Measurements from ENCODE around the gene BRSK2. TPM values are rescaled to one million over a fixed set of nuclear protein-coding genes. Genes with fewer than 3 reads are reported as not detected.

The BRSK2 gene
- polyA plus RNA-seq, 1 of the 3 experiments (the other 2 are of a cell fraction) = 0.64 TPM

DNA sequence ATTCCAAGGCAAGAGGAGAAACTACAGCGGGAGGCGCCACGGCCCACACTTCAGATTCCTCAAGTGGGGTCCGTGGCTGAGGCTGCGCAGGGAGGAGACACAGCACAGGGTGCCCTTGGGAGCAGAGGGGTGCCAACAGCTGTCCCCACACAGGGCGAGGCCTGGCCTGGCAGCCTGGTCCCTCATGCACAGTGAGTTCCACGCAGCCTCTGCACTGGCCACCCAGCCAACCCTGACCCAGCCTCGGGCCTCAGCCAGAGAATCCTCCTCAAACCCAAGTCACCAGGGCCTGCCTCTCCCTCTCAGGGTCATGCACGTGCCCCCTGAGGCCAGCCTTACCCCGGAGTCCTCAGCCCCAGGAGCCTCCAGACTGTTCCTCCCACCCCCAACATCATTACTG lies 119.3 kb downstream of the BRSK2 start:
- Histone ChIP-seq H4K20me1 (ENCODE audit: insufficient read depth) (peaks cover 85% of the 10 kb centered on the region), H3K4me1 (ENCODE audit: control insufficient read depth in 1 of 2, insufficient read depth in 2 of 2, low read depth in 1 of 2, low read length in 1 of 2) (peaks cover 0 to 36% of the 10 kb centered on the region in 2 experiments; a peak in 1 of 4 replicates), H3K27ac (ENCODE audit: low read depth in 2 of 2, low read length in 1 of 2) (no peak overlapping the region), H3K4me2 (no peak overlapping the region), H3K27me3 (ENCODE audit: insufficient read depth) (no peaks in the 10 kb centered on the region), H3K4me3 (ENCODE audit: low read depth in 2 of 2, low read length in 1 of 2) (no peak overlapping the region), H3K9me2 (no peaks in the 10 kb centered on the region), H3K9me3 (no peaks in the 10 kb centered on the region), H2AFZ (ENCODE audit: low read depth) (no peak overlapping the region), H3K36me3 (replicated peaks in 1 of 2; ENCODE audit: control insufficient read depth in 1 of 2, insufficient read depth in 2 of 2, low read length in 1 of 2) (no peaks in the 10 kb centered on the region), H3K79me2 (ENCODE audit: insufficient read depth) (peaks cover 58% of the 10 kb centered on the region; the same call in 1 of the 2 replicates), H3K9ac (no peak overlapping the region), H3F3A (replicated peaks; ENCODE audit: insufficient read depth) (peaks cover 4% of the 10 kb centered on the region)
- WGBS (ENCODE audit: low lambda C conversion rate) = 96% methylated on average over 5 of the region's 10 CpGs
- DNase-seq = no peak
- ChIA-PET CTCF (interaction anchor here (1.1 to 1.3 kb wide), 2 partner anchors 60 to 199 kb away, joined by 3 read pairs; no protein-coding TSS in a partner anchor), POLR2A (no interaction called here)
- TF ChIP-seq JUND (IDR thresholded peaks at IDR 0.05) (no peak), TEAD4 (IDR thresholded peaks at IDR 0.05; ENCODE audit: borderline replicate concordance, insufficient read depth) (no peak), RFX5 (IDR thresholded peaks at IDR 0.05; ENCODE audit: low read length) (no peak), RCOR1 (IDR thresholded peaks at IDR 0.05; ENCODE audit: low read length) (no peak), TAF1 (IDR thresholded peaks at IDR 0.05; ENCODE audit: borderline replicate concordance, low read depth, low read length) (no peak), SIN3A (IDR thresholded peaks at IDR 0.05; ENCODE audit: borderline replicate concordance, low read depth, low read length) (no peak), GATA2 (CRISPR knock-in tag; IDR thresholded peaks at IDR 0.05) (no peak), GABPA (IDR thresholded peaks at IDR 0.05; ENCODE audit: low read depth) (no peak), CHD2 (IDR thresholded peaks at IDR 0.05; ENCODE audit: low read length, partially characterized antibody) (no peak), EZH2phosphoT487 (IDR thresholded peaks at IDR 0.05; ENCODE audit: borderline replicate concordance, low read depth) (no peak)
- TF ChIP-seq, protein P1, sequence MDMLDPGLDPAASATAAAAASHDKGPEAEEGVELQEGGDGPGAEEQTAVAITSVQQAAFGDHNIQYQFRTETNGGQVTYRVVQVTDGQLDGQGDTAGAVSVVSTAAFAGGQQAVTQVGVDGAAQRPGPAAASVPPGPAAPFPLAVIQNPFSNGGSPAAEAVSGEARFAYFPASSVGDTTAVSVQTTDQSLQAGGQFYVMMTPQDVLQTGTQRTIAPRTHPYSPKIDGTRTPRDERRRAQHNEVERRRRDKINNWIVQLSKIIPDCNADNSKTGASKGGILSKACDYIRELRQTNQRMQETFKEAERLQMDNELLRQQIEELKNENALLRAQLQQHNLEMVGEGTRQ (IDR thresholded peaks at IDR 0.05; ENCODE audit: borderline replicate concordance, low read depth, low read length) = no peak
- TF ChIP-seq, protein P2, sequence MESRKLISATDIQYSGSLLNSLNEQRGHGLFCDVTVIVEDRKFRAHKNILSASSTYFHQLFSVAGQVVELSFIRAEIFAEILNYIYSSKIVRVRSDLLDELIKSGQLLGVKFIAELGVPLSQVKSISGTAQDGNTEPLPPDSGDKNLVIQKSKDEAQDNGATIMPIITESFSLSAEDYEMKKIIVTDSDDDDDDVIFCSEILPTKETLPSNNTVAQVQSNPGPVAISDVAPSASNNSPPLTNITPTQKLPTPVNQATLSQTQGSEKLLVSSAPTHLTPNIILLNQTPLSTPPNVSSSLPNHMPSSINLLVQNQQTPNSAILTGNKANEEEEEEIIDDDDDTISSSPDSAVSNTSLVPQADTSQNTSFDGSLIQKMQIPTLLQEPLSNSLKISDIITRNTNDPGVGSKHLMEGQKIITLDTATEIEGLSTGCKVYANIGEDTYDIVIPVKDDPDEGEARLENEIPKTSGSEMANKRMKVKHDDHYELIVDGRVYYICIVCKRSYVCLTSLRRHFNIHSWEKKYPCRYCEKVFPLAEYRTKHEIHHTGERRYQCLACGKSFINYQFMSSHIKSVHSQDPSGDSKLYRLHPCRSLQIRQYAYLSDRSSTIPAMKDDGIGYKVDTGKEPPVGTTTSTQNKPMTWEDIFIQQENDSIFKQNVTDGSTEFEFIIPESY (IDR thresholded peaks at IDR 0.05; ENCODE audit: borderline replicate concordance, low read depth) = no peak
- TF ChIP-seq, protein P3, sequence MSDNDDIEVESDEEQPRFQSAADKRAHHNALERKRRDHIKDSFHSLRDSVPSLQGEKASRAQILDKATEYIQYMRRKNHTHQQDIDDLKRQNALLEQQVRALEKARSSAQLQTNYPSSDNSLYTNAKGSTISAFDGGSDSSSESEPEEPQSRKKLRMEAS (IDR thresholded peaks at IDR 0.05; ENCODE audit: low read depth) = no peak

GRCh38 chr11:1509626-1510255 lies 120.0 kb downstream of the BRSK2 start:
- peaks cover 85% of the 10 kb centered on the region for H4K20me1 ChIP-seq (ENCODE audit: insufficient read depth)
- H3K4me3 ChIP-seq (ENCODE audit: low read depth in 2 of 2, low read length in 1 of 2) = no peak overlapping the region
- no peak overlapping the region for H3K27ac ChIP-seq (ENCODE audit: low read depth in 2 of 2, low read length in 1 of 2)
- peaks cover 0 to 34% of the 10 kb centered on the region in 2 experiments; a peak in 1 of 4 replicates for H3K4me1 ChIP-seq (ENCODE audit: control insufficient read depth in 1 of 2, insufficient read depth in 2 of 2, low read depth in 1 of 2, low read length in 1 of 2)
- no peaks in the 10 kb centered on the region for H3K36me3 ChIP-seq (replicated peaks in 1 of 2; ENCODE audit: control insufficient read depth in 1 of 2, insufficient read depth in 2 of 2, low read length in 1 of 2)
- no peak for DNase-seq
- H2AFZ ChIP-seq (ENCODE audit: low read depth) = no peak overlapping the region
- CTCF ChIA-PET = interaction anchor here (1.1 to 1.5 kb wide), 2 partner anchors 61 to 216 kb away, joined by 3 to 5 read pairs; no protein-coding TSS in a partner anchor
- H3F3A ChIP-seq (replicated peaks; ENCODE audit: insufficient read depth) = peaks cover 4% of the 10 kb centered on the region
- H3K9ac ChIP-seq = no peak overlapping the region
- H3K27me3 ChIP-seq (ENCODE audit: insufficient read depth) = no peaks in the 10 kb centered on the region
- H3K79me2 ChIP-seq (ENCODE audit: insufficient read depth) = peaks cover 59% of the 10 kb centered on the region; the same call in 1 of the 2 replicates
- POLR2A ChIA-PET = no interaction called here
- no peaks in the 10 kb centered on the region for H3K9me2 ChIP-seq
- no peaks in the 10 kb centered on the region for H3K9me3 ChIP-seq
- 84% methylated on average over 3 of the region's 20 CpGs for WGBS (ENCODE audit: low lambda C conversion rate)
- no peak overlapping the region for H3K4me2 ChIP-seq
- TF ChIP-seq EZH2phosphoT487 (IDR thresholded peaks at IDR 0.05; ENCODE audit: borderline replicate concordance, low read depth) (no peak), TEAD4 (IDR thresholded peaks at IDR 0.05; ENCODE audit: borderline replicate concordance, insufficient read depth) (no peak), FOXM1 (IDR thresholded peaks at IDR 0.05; ENCODE audit: low read depth) (no peak), CHD2 (IDR thresholded peaks at IDR 0.05; ENCODE audit: low read length, partially characterized antibody) (no peak), NFIC (IDR thresholded peaks at IDR 0.05; ENCODE audit: borderline replicate concordance) (no peak), FOSL2 (IDR thresholded peaks at IDR 0.05; ENCODE audit: borderline replicate concordance, low read depth) (no peak), SIN3A (IDR thresholded peaks at IDR 0.05; ENCODE audit: borderline replicate concordance, low read depth, low read length) (no peak), POLR2AphosphoS5 (IDR thresholded peaks at IDR 0.05; ENCODE audit: low read depth, low read length) (no peak), PBX3 (IDR thresholded peaks at IDR 0.05) (no peak), SMC3 (IDR thresholded peaks at IDR 0.05; ENCODE audit: low read depth, low read length) (no peak), FOXJ3 (CRISPR knock-in tag; IDR thresholded peaks at IDR 0.05) (no peak), MXI1 (IDR thresholded peaks at IDR 0.05; ENCODE audit: low read depth, low read length) (no peak)
